NCI-H2227 (cell line): ENCODE data around the gene PSG1.
"Not testable (repeated sequence)": the region's sequence is repeated elsewhere in the genome, so short reads cannot be mapped to it uniquely, and the experiment has no call there.

ENCODE experiments used
- DNase-seq: peaks from one replicate; lab custom pipeline; 2025; ENCODE audit not compliant: unreplicated experiment; lab: John Stamatoyannopoulos, UW

PSG1 gene

DNA sequence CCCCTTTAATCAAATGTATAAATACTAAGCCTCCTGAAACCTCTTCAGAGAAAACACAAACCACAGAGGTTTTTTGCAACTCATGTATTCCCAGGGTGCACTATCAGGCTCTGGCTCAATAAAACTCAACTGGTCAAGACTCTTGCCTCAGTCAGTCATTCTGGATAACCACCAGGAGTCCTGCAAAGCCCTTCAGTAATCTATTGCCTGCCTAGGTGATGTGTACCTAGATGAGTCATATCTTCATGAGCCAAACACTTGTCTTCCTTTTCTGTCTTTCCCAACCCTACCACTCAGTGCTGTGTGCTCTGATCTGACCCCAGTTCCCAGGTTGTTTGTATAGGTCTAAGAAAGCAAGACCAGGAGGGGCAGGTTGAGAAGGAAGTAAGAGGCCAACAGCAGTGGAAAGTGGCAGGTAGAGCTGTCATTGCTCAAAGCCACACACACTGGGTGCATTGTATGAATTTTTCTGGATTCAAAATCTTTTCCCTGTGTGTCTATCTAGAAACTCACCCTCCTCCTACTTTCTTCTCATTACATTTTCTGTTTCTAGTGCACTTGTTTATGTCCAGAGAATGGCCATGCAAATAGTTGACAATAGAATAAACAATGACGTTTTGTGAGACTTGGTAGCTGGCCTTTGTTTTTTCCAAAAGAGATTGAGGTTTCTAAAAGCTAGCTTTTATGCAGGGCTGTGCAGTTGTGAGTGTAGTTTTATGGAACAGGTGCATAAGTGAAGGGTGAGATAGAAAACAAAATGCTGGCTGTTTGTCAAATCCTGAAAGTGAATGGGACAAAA lies 48.1 kb downstream of the PSG1 start:
- no peak for DNase-seq

DNA sequence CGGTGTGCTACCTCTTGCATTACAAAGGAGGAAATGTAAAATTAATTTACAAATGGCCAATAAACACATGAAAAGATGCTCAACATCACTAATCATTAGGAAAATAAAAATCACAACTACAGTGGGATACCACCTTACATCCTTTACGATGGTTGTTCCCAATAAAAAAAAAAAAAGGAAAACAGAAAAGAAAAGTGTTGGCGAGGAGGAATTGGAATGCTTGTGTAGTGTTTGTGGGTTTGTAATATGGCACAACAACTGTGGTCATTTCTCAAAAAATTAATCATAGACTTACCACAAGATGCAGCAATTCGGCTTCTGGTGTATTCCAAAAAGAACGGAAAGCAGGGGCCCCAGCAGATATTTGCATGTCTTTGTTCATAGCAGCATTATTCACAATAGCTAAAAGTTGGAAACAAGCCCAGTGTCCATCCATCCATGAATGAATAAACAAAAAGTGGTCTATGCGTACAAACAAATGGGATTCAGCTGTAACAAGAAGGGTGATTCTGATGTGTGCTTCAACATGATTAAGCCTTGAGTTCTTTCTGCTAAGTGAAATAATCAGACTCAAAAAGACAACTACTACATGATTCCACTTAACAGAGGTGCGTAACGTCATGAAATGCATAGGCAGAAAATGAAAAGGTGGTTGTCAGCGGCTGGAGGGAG lies 58.1 kb downstream of the PSG1 start:
- not testable (repeated sequence) for DNase-seq

DNA sequence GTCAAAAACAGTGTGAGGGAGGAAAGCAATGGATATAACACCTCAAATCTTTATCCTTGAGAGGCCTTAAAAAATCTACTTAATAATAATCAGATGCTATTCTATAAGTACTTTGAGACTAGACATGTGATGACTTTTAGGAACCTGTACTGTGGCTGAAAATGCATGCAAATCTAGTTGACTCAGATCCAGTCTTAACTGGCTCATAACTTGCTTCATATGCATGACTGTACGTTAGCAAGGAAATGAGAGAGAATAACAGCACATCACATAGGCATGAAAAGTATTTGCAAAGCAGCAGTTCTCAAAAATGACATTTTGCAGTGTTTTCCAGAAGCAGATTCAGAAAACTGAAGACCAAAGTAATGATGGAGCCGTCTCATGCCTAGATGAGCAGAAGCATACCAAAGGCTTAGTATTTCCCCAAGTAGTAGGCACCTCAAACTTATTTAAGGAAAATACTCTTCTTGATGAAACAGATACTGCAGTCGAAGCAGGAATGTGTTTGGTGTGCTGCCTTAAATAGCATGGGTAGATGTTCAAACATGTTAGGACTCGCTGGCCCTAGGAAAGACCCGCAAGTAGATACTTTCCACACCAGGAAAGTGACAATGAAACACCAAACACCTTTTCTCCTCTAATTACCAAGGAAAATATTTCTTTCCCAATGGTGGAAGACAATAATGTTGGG lies 59.4 kb downstream of the PSG1 start:
- not testable (repeated sequence) for DNase-seq

DNA sequence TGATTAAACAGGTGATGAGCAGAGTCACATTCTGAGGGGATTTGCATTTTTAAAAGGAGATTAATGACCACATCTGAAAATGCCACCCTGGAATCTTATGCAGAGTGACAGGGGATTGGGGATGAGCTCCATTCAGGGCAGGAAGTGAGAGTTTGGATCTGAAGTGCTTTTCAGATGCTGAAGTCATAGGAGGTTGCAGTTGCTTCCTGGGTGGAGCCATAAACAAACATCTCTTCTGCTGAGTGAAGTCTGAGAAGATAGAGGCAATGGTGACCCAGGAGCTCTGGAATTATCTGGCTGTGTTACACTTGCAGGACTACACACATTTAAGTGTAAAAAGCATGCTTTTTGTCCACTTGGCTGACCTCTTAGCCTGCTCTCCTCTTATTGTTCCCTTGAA lies 62.6 kb downstream of the PSG1 start:
- no peak for DNase-seq
